Keratinocyte (primary cell): ENCODE data around the gene CUTC. TPM values are rescaled to one million over a fixed set of nuclear protein-coding genes. Genes with fewer than 3 reads are reported as not detected.

Experiments used
- DNase-seq: peaks from one replicate; pipeline ENCODE4 v3.0.0-alpha.2; 2011; ENCODE audit warnings: low read depth, missing footprints, low spot score
- FAIRE-seq: peaks from 2 replicates; lab custom pipeline; 2011; peaks lifted over from hg19 to GRCh38; lab: Jason Lieb, UNC
- H2AFZ ChIP-seq: 2 replicates; pipeline ENCODE4 v1.6.0; 2012; ENCODE audit warnings: low read length, control low read depth, inconsistent platforms; ENCODE audit not compliant: control insufficient read depth
- H3K27ac ChIP-seq: 2 replicates; pipeline ENCODE4 v1.5.1; 2011; ENCODE audit warnings: low read length; ENCODE audit not compliant: control insufficient read depth, insufficient read depth
- H3K27me3 ChIP-seq: 3 replicates; pipeline ENCODE4 v1.6.0; 2011; ENCODE audit warnings: low read length; ENCODE audit not compliant: control insufficient read depth, insufficient read depth; ENCODE audit errors: extremely low read depth
- H3K36me3 ChIP-seq, 2 experiments: 2 replicates in 1 of 2; 3 replicates in 1 of 2; pipeline ENCODE4 v1.5.1; 2011; ENCODE audit warnings: low read length in 2 of 2, mild to moderate bottlenecking in 1 of 2; ENCODE audit not compliant: control insufficient read depth in 2 of 2, insufficient read depth in 2 of 2; ENCODE audit errors: extremely low read depth in 1 of 2
- H3K4me1 ChIP-seq: 3 replicates; pipeline ENCODE4 v1.5.1; 2011; ENCODE audit warnings: low read length; ENCODE audit not compliant: control insufficient read depth, insufficient read depth; ENCODE audit errors: extremely low read depth
- H3K4me2 ChIP-seq: 3 replicates; pipeline ENCODE4 v1.6.0; 2011; ENCODE audit warnings: low read depth, low read length; ENCODE audit not compliant: control insufficient read depth, insufficient read depth; ENCODE audit errors: extremely low read depth
- H3K4me3 ChIP-seq, 3 experiments: fragments of 200-600 bp in 1 of 3; sonication (generic) in 1 of 3; 2 replicates in 2 of 3; 3 replicates in 1 of 3; pipeline ENCODE4 v1.5.1; 2011 to 2016; ENCODE audit warnings: low read length in 3 of 3, mild to moderate bottlenecking in 3 of 3, control low read depth in 2 of 3, inconsistent platforms in 1 of 3, low read depth in 1 of 3, mixed read lengths in 1 of 3, mixed run types in 1 of 3, moderate library complexity in 1 of 3; ENCODE audit not compliant: control insufficient read depth in 2 of 3, insufficient read depth in 2 of 3; ENCODE audit errors: extremely low read depth in 1 of 3
- H3K79me2 ChIP-seq: 2 replicates; pipeline ENCODE4 v1.6.0; 2012; ENCODE audit warnings: low read length; ENCODE audit not compliant: control insufficient read depth, insufficient read depth
- H3K9ac ChIP-seq: 3 replicates; pipeline ENCODE4 v1.6.0; 2011; ENCODE audit warnings: low read length; ENCODE audit not compliant: control insufficient read depth, insufficient read depth; ENCODE audit errors: extremely low read depth
- H3K9me1 ChIP-seq: 3 replicates; pipeline ENCODE4 v1.6.0; 2011; ENCODE audit warnings: low read length; ENCODE audit not compliant: control insufficient read depth, insufficient read depth; ENCODE audit errors: extremely low read depth
- H3K9me3 ChIP-seq: 2 replicates; pipeline ENCODE4 v1.5.1; 2012; ENCODE audit warnings: low read depth, low read length; ENCODE audit not compliant: control insufficient read depth
- H4K20me1 ChIP-seq: 3 replicates; pipeline ENCODE4 v1.6.0; 2011; ENCODE audit warnings: low read length; ENCODE audit not compliant: control insufficient read depth, insufficient read depth; ENCODE audit errors: extremely low read depth
- EZH2 ChIP-seq: IDR thresholded peaks from one replicate; pipeline ENCODE4 v1.6.1; 2012; ENCODE audit warnings: inconsistent platforms, mild to moderate bottlenecking, low read length, moderate library complexity
- dilution Hi-C: fragments of 300-500 bp; cut with MboI; formaldehyde crosslinking; loops from one replicate; pipeline ENCODE4 v1.7.0; 2020; ENCODE audit warnings: low sequenced_read_pairs; ENCODE audit not compliant: extremely low pct_ligation_motif_present
- polyA plus RNA-seq, 5 experiments: library from polyadenylated mRNA; depleted of rRNA in 3 of 5; stranded (reverse) in 3 of 5; stranded (forward) in 1 of 5; unstranded in 1 of 5; fragments of >200 nt; gene quantifications; 1 replicate in 1 of 5; 2 replicates in 3 of 5; 3 replicates in 1 of 5; pipeline versions ENCODE4 v1.2.1 to v1.2.3, GENCODE V29; 2011 to 2012; ENCODE audit warnings: missing spikeins in 2 of 5, low read depth in 1 of 5, low replicate concordance in 1 of 5
- TF ChIP-seq, protein P1 (sequence below), 3 experiments: IDR thresholded peaks in 1 of 3; conservative IDR thresholded peaks in 1 of 3; optimal IDR thresholded peaks in 1 of 3; 2 replicates in 2 of 3; 3 replicates in 1 of 3; pipeline versions ENCODE3 to v1.5.1; 2011; ENCODE audit warnings: low read length in 3 of 3, mild to moderate bottlenecking in 3 of 3, moderate library complexity in 2 of 3, control low read depth in 1 of 3, inconsistent platforms in 1 of 3; ENCODE audit not compliant: insufficient read depth in 2 of 3; ENCODE audit errors: extremely low read depth in 1 of 3

CUTC gene
- polyA plus RNA-seq, 1 donor (not counting 4 experiments of a cell fraction or from before 2014, with no cell fraction given), result 29.5 TPM

DNA sequence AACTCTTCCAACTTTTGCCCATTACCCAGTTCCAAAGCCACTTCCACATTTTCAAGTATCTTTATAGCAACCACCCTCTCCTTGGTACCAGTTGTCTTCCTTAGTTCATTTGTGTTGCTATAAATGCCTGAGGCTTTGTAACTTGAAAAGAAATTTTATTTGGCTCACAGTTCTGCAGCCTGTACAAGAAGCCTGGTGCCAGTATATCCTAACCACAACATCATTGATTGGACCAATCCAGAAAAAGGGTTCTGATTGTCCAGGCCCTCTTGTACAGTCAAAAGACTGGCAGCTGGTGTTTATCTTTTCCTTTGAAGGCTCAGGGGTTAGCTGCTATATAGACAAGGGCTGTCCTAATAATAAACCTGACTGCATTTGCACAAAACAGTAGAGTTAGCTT, 29.3 kb downstream of the CUTC start:
- no peak for FAIRE-seq
- no peak overlapping the region for H3K27ac ChIP-seq
- no peak overlapping the region for H3K9ac ChIP-seq
- H3K4me3 ChIP-seq, result no peak overlapping the region
- H3K27me3 ChIP-seq, result no peaks in the 10 kb centered on the region
- no peaks in the 10 kb centered on the region for H3K9me1 ChIP-seq
- H3K79me2 ChIP-seq, result no peaks in the 10 kb centered on the region
- H3K4me1 ChIP-seq, result peaks cover 8% of the 10 kb centered on the region
- no peaks in the 10 kb centered on the region for H4K20me1 ChIP-seq
- no peak for DNase-seq
- no peak for TF ChIP-seq EZH2
- TF ChIP-seq, protein P1, sequence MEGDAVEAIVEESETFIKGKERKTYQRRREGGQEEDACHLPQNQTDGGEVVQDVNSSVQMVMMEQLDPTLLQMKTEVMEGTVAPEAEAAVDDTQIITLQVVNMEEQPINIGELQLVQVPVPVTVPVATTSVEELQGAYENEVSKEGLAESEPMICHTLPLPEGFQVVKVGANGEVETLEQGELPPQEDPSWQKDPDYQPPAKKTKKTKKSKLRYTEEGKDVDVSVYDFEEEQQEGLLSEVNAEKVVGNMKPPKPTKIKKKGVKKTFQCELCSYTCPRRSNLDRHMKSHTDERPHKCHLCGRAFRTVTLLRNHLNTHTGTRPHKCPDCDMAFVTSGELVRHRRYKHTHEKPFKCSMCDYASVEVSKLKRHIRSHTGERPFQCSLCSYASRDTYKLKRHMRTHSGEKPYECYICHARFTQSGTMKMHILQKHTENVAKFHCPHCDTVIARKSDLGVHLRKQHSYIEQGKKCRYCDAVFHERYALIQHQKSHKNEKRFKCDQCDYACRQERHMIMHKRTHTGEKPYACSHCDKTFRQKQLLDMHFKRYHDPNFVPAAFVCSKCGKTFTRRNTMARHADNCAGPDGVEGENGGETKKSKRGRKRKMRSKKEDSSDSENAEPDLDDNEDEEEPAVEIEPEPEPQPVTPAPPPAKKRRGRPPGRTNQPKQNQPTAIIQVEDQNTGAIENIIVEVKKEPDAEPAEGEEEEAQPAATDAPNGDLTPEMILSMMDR (optimal IDR thresholded peaks at IDR 0.05 in 1 of 3, IDR thresholded peaks at IDR 0.05 in 1 of 3, conservative IDR thresholded peaks at IDR 0.05 in 1 of 3; ENCODE audit: extremely low read depth in 1 of 3, insufficient read depth in 2 of 3, low read length in 3 of 3), result no peak
- H3K36me3 ChIP-seq, result peaks cover 0 to 2% of the 10 kb centered on the region in 2 experiments
- no peak overlapping the region for H3K4me2 ChIP-seq
- no peaks in the 10 kb centered on the region for H3K9me3 ChIP-seq
- dilution Hi-C loops, result no loop called here
- no peak overlapping the region for H2AFZ ChIP-seq

DNA sequence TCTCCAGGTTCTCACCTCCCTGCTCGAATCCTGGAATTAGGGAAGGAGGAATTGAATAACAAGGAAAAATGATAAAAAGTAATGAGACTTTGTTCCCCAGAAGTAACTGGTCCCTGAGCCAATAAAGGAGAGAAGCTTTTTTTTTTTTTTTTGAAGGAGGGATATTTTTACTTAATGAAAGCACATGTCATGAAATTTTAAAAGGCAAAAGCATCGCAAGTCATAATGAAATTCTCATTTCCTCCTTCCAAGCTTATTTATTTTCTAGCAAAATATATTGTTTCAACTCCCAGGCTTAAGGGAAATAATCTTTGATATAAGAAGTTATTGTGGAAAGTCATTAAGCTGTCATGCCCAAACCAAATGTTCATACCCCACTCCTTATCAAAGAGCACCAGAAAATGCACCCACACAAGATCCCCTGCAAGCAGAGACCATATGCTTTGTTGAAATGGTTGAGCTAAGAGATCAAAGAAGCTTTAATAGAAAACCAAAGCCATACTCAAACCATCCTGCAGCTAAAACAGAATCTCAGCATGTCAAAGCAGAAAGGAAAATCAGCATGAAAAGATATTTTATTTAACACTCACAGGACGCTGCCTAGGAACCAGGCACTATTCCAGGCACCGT, 33.8 kb downstream of the CUTC start:
- no peak for TF ChIP-seq EZH2
- TF ChIP-seq, protein P1 (optimal IDR thresholded peaks at IDR 0.05 in 1 of 3, IDR thresholded peaks at IDR 0.05 in 1 of 3, conservative IDR thresholded peaks at IDR 0.05 in 1 of 3; ENCODE audit: extremely low read depth in 1 of 3, insufficient read depth in 2 of 3, low read length in 3 of 3), result no peak
- Histone ChIP-seq H3K27me3 (no peaks in the 10 kb centered on the region), H3K4me2 (no peak overlapping the region), H3K27ac (no peak overlapping the region), H3K9me3 (no peaks in the 10 kb centered on the region), H3K36me3 (no peaks in the 10 kb centered on the region), H2AFZ (no peak overlapping the region), H3K4me3 (no peak overlapping the region), H3K79me2 (no peaks in the 10 kb centered on the region), H3K4me1 (no peaks in the 10 kb centered on the region), H3K9me1 (no peaks in the 10 kb centered on the region), H3K9ac (no peak overlapping the region), H4K20me1 (no peaks in the 10 kb centered on the region)
- dilution Hi-C loops, result no loop called here
- FAIRE-seq (no peak), DNase-seq (no peak)
